HG02938 (cell line): Measurements from ENCODE around the gene PLXDC2.

Source experiments
- ATAC-seq: cut with Tn5 transposase; IDR thresholded peaks from one replicate; pipeline ENCODE4 v1.9.1; 2021; ENCODE audit warnings: mild to moderate bottlenecking, moderate library complexity; ENCODE audit not compliant: unreplicated experiment

PLXDC2 gene

GRCh38 chr10:20094226-20094976 is 278.2 kb downstream of the PLXDC2 start:
- no peak for ATAC-seq

DNA sequence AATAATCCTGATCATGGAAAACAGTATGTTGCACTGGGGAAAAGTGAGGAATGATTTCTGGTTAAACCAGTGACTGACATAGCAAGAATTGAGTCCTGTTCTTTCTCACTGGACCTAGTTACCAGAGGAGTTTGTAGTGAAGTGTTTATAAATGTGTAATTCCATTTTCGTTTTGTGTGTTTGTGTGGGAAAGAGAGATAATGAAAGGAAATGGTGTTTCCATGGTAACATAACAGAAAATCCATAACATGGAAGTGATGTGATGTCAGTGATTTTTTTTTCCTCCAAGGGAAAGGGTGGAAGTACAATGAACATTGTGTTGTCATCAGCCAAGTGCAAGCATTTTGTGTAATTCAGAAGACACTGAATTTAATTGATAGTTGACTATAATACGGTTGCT is 283.9 kb downstream of the PLXDC2 start:
- no peak for ATAC-seq

DNA sequence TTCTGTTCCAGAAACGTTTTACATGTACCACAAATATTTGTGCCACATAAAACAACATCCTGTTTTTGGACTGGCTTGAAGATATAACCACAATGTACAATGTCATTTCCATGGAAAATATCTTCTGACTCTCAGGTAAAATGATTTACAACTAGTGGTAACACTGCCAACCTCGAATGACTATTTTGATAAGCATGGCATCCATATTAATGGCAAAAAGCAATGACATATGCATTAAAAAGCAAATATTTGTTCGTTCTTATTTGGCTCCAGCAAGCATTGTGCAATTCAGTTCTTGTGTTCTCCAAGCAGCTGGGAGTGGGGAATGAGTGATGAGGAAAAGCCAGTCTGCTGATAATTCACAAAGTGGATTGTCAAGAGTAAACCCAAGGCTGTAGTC is 289.0 kb downstream of the PLXDC2 start:
- ATAC-seq, result no peak

DNA sequence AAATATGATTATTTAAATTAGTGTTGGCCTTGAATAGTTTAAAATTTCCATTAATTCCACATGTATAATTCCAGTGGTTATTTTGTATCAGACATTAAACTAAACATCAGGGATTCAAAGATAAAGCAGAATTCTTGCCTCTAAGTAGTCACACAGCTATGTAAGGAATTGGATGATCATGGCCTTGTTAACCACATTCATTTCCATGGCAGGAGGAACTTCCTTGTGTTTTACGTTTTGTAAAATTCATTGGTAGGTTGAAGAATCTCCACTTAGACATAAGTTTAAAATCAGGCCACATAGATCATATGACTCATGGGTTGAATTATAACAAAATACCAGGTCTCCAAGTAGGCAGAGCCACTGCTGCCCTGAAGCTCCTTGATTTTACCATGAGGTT is 289.7 kb downstream of the PLXDC2 start:
- no peak for ATAC-seq

DNA sequence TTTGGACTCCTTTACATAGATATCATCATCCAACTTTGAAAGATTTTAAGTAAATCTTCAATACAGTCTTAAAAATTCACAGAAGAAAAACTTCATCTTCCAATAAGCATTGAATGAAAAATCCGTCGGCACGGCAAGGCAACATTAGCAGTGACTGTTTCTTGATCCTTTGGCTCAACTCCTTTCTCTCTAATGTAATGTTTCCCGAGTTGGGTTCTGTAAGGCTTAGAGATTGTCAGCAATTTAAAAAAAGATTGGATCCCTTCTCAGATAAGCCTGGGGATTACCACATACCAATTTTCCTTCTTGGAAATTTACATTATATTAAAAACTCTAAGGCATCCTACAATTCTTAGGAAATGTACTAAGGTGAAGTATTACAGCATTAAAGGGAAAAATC is 291.8 kb downstream of the PLXDC2 start:
- ATAC-seq, result no peak

DNA sequence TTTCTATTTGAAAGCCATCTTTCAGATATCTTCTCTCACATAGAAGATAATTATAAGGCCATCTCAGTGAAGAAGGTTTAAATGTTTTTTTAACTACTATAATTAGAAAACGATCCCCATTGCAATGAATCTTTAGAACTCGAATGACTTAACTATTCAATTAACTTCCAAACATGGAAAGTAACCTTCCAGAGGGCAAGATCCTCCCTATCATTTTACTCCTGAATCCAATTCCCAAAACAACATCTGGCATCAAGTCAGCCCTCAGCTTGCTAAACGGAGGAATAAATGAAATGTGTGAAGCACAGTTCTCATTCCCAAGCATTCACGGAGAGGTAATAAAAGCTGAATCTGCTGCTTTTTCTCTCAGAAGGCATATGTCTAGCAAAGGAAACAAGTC is 293.4 kb downstream of the PLXDC2 start:
- no peak for ATAC-seq

- ATAC-seq, result no peak
Observed at GRCh38 chr10:20110125-20111100, 294.2 kb downstream of the PLXDC2 start.

DNA sequence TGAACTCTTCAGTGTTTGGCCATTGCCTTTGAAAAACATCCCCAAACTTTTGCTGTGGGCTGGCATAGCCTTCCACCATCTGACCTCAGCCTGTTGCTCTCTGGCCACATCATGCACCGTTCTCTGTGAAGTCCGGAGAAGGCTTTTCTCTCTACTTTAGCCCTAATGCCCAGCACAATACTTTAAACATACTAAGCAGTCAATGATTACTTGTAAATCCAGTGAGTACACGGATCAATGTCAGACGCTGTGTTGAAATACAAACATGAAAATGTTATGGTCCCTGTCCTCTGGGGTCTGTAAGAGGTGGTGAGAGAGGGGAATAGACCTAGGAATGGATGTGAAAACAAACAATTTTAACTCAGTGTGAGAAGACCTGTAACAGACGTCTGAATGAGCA is 297.9 kb downstream of the PLXDC2 start:
- ATAC-seq, result no peak

- no peak for ATAC-seq
Observed at GRCh38 chr10:20115894-20116293, 299.7 kb downstream of the PLXDC2 start.

- ATAC-seq, result no peak
Observed at GRCh38 chr10:20117471-20117870, 301.2 kb downstream of the PLXDC2 start.

DNA sequence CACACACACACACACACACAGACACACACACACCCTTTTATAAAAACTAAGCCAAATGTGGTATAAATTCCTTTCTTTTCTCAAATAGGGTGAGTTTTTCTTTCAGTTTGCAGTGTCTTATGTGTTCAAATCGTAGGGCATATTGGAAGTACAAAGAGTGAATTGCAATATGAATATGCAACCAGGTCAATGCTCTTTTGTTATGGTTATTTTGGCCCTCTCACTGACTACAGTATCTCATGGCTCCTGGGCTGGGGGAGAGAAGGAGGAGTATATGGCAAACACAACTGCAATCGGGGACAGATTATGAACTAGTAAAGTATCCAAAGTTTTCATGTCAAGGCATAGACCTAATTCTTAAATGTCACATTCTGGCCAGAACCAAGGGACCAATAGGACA is 301.9 kb downstream of the PLXDC2 start:
- no peak for ATAC-seq

DNA sequence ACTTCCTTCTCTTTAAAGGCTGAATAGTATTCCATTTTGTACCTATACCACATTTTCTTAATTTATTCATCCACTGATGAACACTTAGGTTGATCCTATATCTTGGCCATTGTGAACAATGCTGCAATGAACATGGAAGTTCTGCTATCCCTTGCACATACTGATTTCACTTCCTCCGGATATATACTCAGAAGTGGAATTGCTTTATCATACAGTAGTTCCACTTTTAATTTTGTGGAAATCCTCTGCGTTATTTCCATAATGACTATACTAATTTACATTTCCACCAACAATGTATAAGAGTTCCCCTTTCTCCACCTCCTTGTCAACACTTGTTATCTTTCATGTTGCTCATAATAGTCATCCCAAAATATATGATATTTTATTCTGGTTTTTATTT is 312.6 kb downstream of the PLXDC2 start:
- ATAC-seq, result no peak

DNA sequence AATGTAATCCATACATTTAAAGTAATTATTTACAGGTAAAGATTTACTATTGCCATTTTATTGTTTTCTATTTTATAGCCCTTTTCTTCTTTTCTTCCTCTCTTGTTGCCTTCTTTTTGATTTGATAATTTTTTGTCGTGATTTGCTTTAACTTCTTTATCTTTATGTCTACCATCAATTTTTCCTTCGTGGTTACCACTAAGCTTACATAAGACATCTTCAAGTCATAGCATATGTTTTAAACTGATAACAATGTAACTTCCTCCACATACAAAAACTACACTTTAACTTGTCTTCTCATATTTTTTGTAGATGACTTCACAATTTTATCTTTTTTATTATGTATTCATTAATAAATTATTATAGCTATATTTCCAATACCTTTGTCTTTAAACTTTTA is 316.6 kb downstream of the PLXDC2 start:
- no peak for ATAC-seq

DNA sequence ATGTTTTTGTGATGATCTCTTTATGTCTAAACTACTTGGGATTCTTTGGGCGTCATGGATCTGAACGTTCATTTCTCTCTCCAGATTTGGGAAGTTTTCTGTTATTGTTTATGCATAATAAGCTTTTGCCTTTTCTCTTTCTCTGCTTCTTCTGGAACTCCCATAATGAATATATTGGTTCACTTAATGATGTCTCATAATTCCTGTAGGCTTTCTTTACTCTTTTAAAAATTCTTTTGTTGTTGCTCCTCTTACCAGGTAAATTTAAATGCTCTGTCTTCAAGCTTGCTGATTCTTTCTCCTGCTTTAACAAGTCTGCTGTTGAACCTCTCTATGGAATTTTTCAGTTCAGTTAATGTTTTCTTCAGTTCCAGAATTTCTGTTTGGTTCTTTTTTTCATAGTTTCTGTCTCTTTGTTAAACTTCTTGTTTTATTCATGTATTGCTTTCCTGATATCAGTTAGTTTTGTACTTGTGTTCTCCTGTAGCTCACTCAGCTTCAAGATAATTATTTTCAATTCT is 317.5 kb downstream of the PLXDC2 start:
- ATAC-seq, result no peak

DNA sequence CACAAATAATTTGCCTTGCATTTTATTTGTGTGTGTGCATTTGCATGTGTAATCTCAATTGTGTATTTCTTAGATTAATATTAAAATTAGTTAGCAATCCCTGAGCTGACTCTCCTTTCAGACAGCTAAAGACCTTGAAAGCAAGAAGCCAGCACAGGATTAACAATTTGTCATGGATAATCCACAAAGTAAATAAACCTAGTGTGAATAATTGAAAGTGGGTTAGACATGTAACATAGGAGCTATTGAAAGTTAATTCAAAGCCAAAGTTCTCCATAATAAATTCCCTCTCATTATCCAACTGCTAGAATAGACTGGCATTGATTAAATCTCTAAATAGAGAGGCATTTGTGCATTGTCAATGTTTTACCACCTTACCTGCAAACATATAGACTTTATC is 326.1 kb downstream of the PLXDC2 start:
- no peak for ATAC-seq

GRCh38 chr10:20144268-20144667 is 328.0 kb downstream of the PLXDC2 start:
- ATAC-seq, result no peak

DNA sequence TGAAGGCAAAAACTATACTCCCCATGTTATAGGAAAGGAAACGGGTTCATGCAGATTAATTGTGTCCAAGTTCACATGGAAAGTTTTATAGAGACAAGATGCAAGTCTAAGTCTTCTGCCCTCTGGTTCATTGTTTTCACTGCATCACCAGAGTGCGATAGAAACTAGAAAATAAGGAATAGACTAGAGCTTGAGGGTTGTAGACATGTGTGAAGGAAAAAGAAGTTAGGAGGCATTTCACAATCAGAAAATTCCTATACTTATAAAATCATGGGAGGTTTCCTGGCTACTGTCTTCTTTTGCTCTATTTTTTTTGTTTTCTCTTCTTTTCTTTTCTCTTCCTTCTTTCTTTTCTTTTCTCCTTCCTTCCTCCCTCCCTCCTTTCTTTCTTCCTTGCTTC is 329.8 kb downstream of the PLXDC2 start:
- no peak for ATAC-seq

DNA sequence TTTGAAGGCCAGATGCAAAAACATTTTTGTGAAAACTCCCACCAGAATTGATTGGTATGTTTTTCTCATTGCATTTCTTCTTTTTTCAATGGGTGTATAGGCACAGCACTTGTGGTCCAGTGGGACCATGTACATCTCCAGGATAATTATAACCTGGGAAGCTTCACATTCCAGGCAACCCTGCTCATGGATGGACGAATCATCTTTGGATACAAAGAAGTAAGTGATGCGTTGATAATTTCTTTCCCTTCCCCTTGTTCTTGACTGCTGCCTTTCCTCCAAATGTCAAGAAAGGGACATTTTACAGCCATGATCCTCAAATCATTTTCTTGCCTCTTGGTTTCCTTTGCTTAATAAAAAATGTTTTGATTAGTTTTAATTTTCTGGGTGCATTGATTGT is 331.5 kb downstream of the PLXDC2 start:
- ATAC-seq, result no peak

DNA sequence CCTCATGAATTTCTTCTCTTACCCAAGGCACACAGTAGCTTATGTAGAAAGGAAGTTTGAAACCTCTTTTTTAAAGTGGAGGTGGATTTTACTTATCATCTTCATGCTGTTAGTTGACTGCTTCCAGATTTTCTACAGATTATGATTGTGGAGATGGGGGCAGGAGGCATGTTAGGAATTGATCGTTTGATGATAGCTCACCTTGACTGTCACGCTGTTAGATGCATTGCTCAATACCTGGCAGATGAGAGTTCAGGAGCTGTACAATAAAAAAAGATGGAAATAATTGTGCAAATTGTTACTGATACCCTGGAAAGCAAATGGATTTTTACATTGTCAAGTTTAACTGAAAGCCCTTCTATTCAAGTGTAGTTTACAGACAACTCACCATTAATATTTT is 340.3 kb downstream of the PLXDC2 start:
- ATAC-seq, result no peak

GRCh38 chr10:20157314-20157713 is 341.1 kb downstream of the PLXDC2 start:
- no peak for ATAC-seq

- no peak for ATAC-seq
Observed at GRCh38 chr10:20158086-20158485, 341.9 kb downstream of the PLXDC2 start.

GRCh38 chr10:20162123-20162522 is 345.9 kb downstream of the PLXDC2 start:
- no peak for ATAC-seq
